ENCODE results near the gene MRGPRX1.

DNA sequence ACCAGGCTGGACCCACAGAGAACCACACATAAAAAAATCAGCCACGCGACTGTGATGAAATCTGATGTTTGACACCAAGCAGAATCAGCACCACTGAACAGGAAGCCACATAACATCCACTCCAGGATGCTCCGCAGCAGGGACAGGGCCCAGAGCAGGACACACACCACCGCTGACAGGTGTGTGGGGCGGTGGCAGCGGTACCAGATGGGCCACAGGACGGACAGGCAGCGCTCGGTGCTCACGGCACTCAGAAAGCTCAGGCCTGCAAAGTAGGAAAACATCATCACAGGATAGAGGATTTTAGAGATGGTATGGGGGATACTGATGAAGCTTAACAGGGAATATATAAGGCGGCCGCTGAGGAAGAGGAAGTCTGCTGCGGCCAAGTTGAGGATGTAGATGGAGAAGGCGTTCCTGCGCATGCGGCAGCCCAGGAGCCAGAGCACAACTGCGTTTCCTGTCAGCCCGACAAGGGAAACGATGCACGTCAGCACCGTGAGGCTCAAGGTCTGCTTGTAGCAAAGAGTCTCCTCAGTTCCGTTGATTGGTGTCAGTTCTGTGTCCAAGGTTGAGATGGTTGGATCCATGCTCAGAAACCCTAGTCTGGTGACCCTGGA is 4.9 kb downstream of the MRGPRX1 start:
- TF ChIP-seq POLR2A (IDR thresholded peaks at IDR 0.05; ENCODE audit: low read length) = no peak
- no peak for TF ChIP-seq GATA1 (IDR thresholded peaks at IDR 0.05; ENCODE audit: low read depth, low read length)
